Activated CD8-positive, alpha-beta memory T cell treated with anti-CD3 and anti-CD28 coated beads, Interleukin-2, amount 10 ng/mL, durations not matched to agents 7 days and 5 days (primary cell): Measurements from ENCODE around the gene FCGR2B. TPM values are rescaled to one million over a fixed set of nuclear protein-coding genes. Genes with fewer than 3 reads are reported as not detected.
"Not testable (repeated sequence)": the region's sequence is repeated elsewhere in the genome, so short reads cannot be mapped to it uniquely, and the experiment has no call there.

Experiments
- ATAC-seq: fragments of 150-1000 bp; cut with Tn5 transposase; one replicate; pipeline ENCODE4 v1.10.0; 2021; ENCODE audit warnings: moderate library complexity
- CTCF ChIA-PET: fragments of 350-600 bp; sonication (Branson Sonifier 250); formaldehyde crosslinking; loops from one replicate; lab custom pipeline; 2021; ENCODE audit warnings: antibody characterized with exemption; lab: Charles Lee
- DNase-seq: peaks from one replicate; pipeline ENCODE4 v3.0.0-alpha.2; 2020
- H3K27ac Mint-ChIP-seq: one replicate; pipeline ENCODE4 v1.8.0; 2021; ENCODE audit warnings: mild to moderate bottlenecking, mixed read lengths
- H3K27me3 Mint-ChIP-seq: one replicate; pipeline ENCODE4 v1.8.0; 2021; ENCODE audit warnings: mixed read lengths
- H3K36me3 Mint-ChIP-seq: one replicate; pipeline ENCODE4 v1.8.0; 2021; ENCODE audit warnings: mild to moderate bottlenecking, mixed read lengths
- H3K4me1 Mint-ChIP-seq: one replicate; pipeline ENCODE4 v1.8.0; 2021; ENCODE audit warnings: mixed read lengths
- H3K4me3 Mint-ChIP-seq: one replicate; pipeline ENCODE4 v1.8.0; 2021; ENCODE audit warnings: mild to moderate bottlenecking, moderate library complexity, mixed read lengths
- H3K9me3 Mint-ChIP-seq: one replicate; pipeline ENCODE4 v1.8.0; 2022; ENCODE audit warnings: low read depth, mixed read lengths
- total RNA-seq, 2 experiments: library from RNA; stranded (reverse); gene quantifications; one replicate each; pipeline ENCODE4 v1.2.3, GENCODE V29; 2021

The FCGR2B gene
- under 1 TPM in 1 of 2 experiments, not detected in 1; 0.20 TPM for total RNA-seq

DNA sequence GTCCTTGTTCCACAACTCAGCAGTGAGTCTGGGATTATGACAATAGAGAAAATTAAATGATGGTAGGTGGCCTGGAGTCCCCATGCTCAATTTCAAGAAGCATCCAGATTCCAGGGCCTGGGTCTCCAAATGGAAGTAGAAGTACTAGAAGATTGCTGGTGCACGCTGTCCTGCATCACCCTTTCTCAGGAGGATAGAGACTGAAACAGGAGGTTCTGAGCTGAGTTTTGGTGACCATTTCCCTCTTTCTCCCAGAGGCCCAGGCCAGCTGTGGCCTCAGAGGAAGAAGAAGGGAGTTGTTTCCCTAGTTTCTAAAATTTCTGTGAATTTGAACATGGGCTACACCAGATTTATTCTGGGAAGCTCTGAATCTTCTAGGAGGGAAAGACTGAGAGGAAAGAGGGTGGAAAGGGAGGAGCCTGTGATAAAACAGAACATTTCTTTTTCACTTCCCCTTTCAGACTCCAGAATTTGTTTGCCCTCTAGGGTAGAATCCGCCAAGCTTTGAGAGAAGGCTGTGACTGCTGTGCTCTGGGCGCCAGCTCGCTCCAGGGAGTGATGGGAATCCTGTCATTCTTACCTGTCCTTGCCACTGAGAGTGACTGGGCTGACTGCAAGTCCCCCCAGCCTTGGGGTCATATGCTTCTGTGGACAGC lies at the start of gene FCGR2B:
FCGR2B (plus strand) TSS at position 460 of the 656 bp plus-strand sequence; CDS start at position 559, 99 bp downstream.
- DNase-seq, H3K27me3 Mint-ChIP-seq, CTCF ChIA-PET, H3K27ac Mint-ChIP-seq, ATAC-seq, H3K4me3 Mint-ChIP-seq, H3K4me1 Mint-ChIP-seq, H3K9me3 Mint-ChIP-seq, H3K36me3 Mint-ChIP-seq: not testable (repeated sequence)

DNA sequence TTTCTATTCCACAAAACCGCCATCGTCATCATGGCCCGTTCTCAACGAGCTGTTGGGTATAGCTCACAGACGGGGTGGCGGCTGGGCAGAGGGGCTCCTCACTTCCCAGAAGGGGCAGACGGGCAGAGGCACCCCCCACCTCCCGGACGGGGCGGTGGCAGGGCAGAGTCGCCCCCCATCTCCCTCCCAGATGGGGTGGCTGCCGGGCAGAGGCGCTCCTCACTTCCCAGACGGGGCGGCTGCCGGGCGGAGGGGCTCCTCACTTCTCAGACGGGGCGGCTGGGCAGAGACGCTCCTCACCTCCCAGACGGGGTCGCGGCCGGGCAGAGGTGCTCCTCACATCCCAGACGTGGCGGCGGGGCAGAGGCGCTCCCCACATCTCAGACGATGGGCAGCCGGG lies 46.5 kb upstream of the FCGR2B start:
- H3K9me3 Mint-ChIP-seq, DNase-seq, H3K36me3 Mint-ChIP-seq, ATAC-seq, H3K27me3 Mint-ChIP-seq, H3K27ac Mint-ChIP-seq, H3K4me3 Mint-ChIP-seq, CTCF ChIA-PET: not testable (repeated sequence)
- H3K4me1 Mint-ChIP-seq: peaks cover 27% of the 10 kb centered on the region

- CTCF ChIA-PET, ATAC-seq, H3K27me3 Mint-ChIP-seq, DNase-seq, H3K9me3 Mint-ChIP-seq, H3K36me3 Mint-ChIP-seq, H3K27ac Mint-ChIP-seq, H3K4me3 Mint-ChIP-seq: not testable (repeated sequence)
- H3K4me1 Mint-ChIP-seq: peaks cover 28% of the 10 kb centered on the region
Observed at GRCh38 chr1:161618517-161618916, 44.4 kb upstream of the FCGR2B start.

GRCh38 chr1:161620399-161620798 lies 42.5 kb upstream of the FCGR2B start:
- CTCF ChIA-PET, ATAC-seq, H3K36me3 Mint-ChIP-seq, H3K27me3 Mint-ChIP-seq, H3K9me3 Mint-ChIP-seq, DNase-seq: not testable (repeated sequence)
- H3K4me1 Mint-ChIP-seq: peaks cover 40% of the 10 kb centered on the region
- H3K4me3 Mint-ChIP-seq: peak overlapping the region; percentile 25
- peak overlapping the region; percentile 6 for H3K27ac Mint-ChIP-seq

- peak overlapping the region; percentile 93 for H3K27ac Mint-ChIP-seq
- H3K36me3 Mint-ChIP-seq, H3K27me3 Mint-ChIP-seq, CTCF ChIA-PET, H3K9me3 Mint-ChIP-seq: not testable (repeated sequence)
- H3K4me1 Mint-ChIP-seq: peaks cover 44% of the 10 kb centered on the region
- peak overlapping the region; percentile 84 for H3K4me3 Mint-ChIP-seq
- ATAC-seq (peak; percentile 63), DNase-seq (peak; percentile 88)
Observed at GRCh38 chr1:161621181-161622000, 41.6 kb upstream of the FCGR2B start.

- CTCF ChIA-PET, H3K27me3 Mint-ChIP-seq, H3K36me3 Mint-ChIP-seq, H3K9me3 Mint-ChIP-seq: not testable (repeated sequence)
- H3K4me3 Mint-ChIP-seq: peak overlapping the region; percentile 84
- H3K27ac Mint-ChIP-seq: peak overlapping the region; percentile 93
- ATAC-seq (peak; percentile 43), DNase-seq (peak; percentile 50)
- H3K4me1 Mint-ChIP-seq: peaks cover 49% of the 10 kb centered on the region
Observed at GRCh38 chr1:161622054-161622453, 40.9 kb upstream of the FCGR2B start.

DNA sequence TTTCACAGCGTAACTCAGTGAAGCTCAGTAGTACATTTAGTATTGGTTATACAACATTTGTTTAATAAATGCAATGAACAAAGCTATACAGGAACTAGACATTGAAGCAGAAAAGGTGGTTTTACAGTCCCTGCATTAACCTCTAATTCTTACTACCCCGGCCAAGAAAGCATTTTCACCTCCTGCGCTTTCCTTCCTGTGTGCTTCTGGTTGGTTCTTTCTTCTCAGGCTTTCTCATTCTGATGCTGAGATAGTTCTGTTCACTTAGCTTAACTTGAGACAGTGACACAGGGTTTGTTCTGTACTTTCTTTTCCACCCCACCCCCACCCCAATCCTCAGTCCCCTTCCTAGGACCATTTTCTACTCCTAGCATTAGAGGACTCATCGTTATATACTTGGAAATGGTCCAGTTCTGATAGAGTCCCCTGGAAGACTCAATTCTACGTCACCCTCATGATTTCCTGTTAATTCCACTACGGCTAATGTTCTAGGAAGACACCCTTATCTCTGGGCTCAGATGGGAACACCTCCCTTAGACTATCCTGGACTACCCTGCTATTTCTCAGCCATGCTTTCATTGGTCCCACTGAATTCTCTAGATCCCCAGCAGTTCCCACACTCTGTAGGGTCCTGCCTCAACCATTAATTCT lies 39.4 kb upstream of the FCGR2B start:
- Mint-ChIP-seq H3K4me1 (peaks cover 49% of the 10 kb centered on the region), H3K27ac (peak overlapping the region; percentile 89), H3K4me3 (peak overlapping the region; percentile 29)
- H3K36me3 Mint-ChIP-seq, H3K27me3 Mint-ChIP-seq, H3K9me3 Mint-ChIP-seq, DNase-seq, CTCF ChIA-PET: not testable (repeated sequence)
- peak; percentile 46 for ATAC-seq

DNA sequence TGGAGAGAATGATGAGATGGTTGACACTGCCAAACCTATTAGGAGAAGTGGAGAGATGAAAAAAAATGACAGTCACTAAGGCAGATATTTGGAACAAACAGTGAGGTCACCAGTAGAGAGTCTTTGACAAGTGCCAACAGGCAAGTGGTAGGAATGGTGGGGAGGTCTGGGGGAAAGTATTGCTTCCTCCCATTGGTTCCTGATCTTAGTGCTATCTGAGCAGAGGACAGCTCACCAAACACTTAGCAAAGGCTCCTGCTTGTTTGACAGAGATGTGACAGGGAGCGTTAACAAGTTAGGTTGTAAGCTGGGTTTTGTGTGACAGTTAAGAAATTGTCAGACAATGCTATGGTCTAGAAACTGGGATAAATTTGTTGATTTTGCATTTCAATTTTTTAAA lies 38.3 kb upstream of the FCGR2B start:
- H3K27ac Mint-ChIP-seq: peak overlapping the region; percentile 89
- H3K27me3 Mint-ChIP-seq, H3K4me3 Mint-ChIP-seq, ATAC-seq, DNase-seq, CTCF ChIA-PET, H3K9me3 Mint-ChIP-seq, H3K36me3 Mint-ChIP-seq: not testable (repeated sequence)
- H3K4me1 Mint-ChIP-seq: peaks cover 49% of the 10 kb centered on the region

GRCh38 chr1:161626445-161627146 lies 36.3 kb upstream of the FCGR2B start:
- H3K36me3 Mint-ChIP-seq, H3K4me3 Mint-ChIP-seq, DNase-seq, ATAC-seq, H3K9me3 Mint-ChIP-seq, CTCF ChIA-PET, H3K27me3 Mint-ChIP-seq: not testable (repeated sequence)
- peaks cover 37% of the 10 kb centered on the region for H3K4me1 Mint-ChIP-seq
- H3K27ac Mint-ChIP-seq: peak overlapping the region; percentile 16

- H3K27me3 Mint-ChIP-seq, H3K4me1 Mint-ChIP-seq, ATAC-seq, CTCF ChIA-PET, H3K36me3 Mint-ChIP-seq, H3K27ac Mint-ChIP-seq, DNase-seq, H3K9me3 Mint-ChIP-seq, H3K4me3 Mint-ChIP-seq: not testable (repeated sequence)
Observed at GRCh38 chr1:161630128-161630742, 32.7 kb upstream of the FCGR2B start.

DNA sequence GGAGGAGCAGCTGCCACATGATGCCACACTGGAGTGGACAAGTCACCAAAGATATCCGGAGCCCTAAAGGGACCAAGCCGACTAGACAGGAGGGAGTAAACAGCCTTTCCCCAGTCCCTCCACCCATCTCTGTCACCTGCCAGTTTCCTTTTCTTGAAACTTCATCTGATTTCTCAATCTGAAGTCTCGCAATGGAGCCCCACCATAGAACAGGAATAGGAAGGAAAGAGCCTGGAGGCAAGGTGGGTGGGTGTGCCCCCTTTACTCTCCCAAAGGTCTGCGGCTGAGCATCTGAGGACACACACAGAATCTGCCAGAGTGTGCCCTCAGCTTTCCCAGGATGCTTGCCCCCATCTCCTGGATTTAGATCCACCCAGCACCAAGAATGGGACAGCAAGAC lies 31.9 kb upstream of the FCGR2B start, which contains the start of gene FCGR3B:
FCGR3B (minus strand) TSS at position 101 of the 400 bp plus-strand sequence; CDS start at position 19, 82 bp downstream.
- CTCF ChIA-PET: no interaction called here
- Mint-ChIP-seq H3K27me3 (no peaks in the 10 kb centered on the region), H3K9me3 (no peaks in the 10 kb centered on the region), H3K36me3 (peaks cover 2% of the 10 kb centered on the region), H3K4me1 (peaks cover 12% of the 10 kb centered on the region), H3K27ac (no peak within 1 kb of the TSS), H3K4me3 (no peak within 1 kb of the TSS)
- DNase-seq (no peak), ATAC-seq (no peak)

DNA sequence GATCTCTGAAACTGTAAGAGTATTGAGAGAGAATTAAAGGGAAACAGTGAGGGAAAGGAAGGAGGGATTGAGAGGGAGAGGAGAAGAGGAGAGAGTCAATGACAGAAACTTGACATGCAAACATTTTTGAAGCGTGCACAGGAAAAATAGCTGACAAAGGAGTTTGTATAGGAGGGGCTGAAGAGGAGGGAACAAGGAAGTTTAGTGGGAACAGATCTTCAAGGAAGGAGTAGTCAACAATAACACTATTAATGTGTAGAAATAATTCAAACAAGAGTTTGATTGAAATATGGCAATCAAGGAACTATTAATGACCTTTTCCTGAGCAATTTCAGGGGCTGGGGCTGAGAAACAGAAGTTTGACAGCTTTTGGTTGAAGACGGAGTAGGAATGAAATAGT lies 27.9 kb upstream of the FCGR2B start:
- H3K36me3 Mint-ChIP-seq, ATAC-seq, DNase-seq, H3K9me3 Mint-ChIP-seq, H3K4me3 Mint-ChIP-seq, H3K27me3 Mint-ChIP-seq, CTCF ChIA-PET, H3K27ac Mint-ChIP-seq: not testable (repeated sequence)
- peaks cover 19% of the 10 kb centered on the region for H3K4me1 Mint-ChIP-seq
